Suprapubic skin (tissue), 4 donors: Measurements from ENCODE around the gene RBM33.

Experiments
- EP300 ChIP-seq: sonication (generic); formaldehyde crosslinking; IDR thresholded peaks from one replicate; pipeline ENCODE4 v1.6.1; 2017; ENCODE audit warnings: antibody characterized with exemption
- POLR2A ChIP-seq, 2 donors: fragments of 450-650 bp; IDR thresholded peaks; one replicate each; pipeline ENCODE4 v1.6.1; 2017; ENCODE audit warnings: antibody characterized with exemption in 2 of 2, mild to moderate bottlenecking in 2 of 2, moderate library complexity in 2 of 2
- POLR2AphosphoS5 ChIP-seq, 3 donors: sonication (generic); formaldehyde crosslinking; IDR thresholded peaks; one replicate each; pipeline ENCODE4 v1.6.1; 2017; ENCODE audit warnings: antibody characterized with exemption in 3 of 3
- TF ChIP-seq, protein P1 (sequence below), 2 donors: fragments of 200-600 bp in 1 of 2; fragments of 450-650 bp in 1 of 2; sonication (generic) in 1 of 2; IDR thresholded peaks; one replicate each; pipeline ENCODE4 v1.5.1; 2016 to 2019; ENCODE audit warnings: antibody characterized with exemption in 2 of 2, mild to moderate bottlenecking in 1 of 2, moderate library complexity in 1 of 2

DNA sequence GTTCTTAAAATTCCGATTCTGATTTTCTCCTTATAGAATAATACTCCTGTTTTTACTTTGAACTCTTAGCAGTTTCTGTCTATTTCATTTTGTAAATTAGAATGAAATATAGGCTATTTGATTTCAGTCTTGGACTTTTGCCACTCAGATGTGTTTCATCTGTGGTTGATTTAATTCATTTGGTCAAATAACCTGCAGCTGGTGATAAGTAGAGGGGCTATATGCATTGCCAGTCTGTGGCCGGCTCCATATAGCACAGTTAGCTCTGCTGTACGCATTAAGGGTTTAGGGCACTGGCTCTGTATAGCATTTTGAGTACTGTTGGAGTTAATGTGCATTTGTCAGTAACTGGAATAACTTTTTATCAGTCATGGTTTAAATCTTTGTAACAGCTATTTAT, 35.7 kb downstream of the RBM33 start:
- TF ChIP-seq, protein P1, sequence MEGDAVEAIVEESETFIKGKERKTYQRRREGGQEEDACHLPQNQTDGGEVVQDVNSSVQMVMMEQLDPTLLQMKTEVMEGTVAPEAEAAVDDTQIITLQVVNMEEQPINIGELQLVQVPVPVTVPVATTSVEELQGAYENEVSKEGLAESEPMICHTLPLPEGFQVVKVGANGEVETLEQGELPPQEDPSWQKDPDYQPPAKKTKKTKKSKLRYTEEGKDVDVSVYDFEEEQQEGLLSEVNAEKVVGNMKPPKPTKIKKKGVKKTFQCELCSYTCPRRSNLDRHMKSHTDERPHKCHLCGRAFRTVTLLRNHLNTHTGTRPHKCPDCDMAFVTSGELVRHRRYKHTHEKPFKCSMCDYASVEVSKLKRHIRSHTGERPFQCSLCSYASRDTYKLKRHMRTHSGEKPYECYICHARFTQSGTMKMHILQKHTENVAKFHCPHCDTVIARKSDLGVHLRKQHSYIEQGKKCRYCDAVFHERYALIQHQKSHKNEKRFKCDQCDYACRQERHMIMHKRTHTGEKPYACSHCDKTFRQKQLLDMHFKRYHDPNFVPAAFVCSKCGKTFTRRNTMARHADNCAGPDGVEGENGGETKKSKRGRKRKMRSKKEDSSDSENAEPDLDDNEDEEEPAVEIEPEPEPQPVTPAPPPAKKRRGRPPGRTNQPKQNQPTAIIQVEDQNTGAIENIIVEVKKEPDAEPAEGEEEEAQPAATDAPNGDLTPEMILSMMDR (IDR thresholded peaks at IDR 0.05): no peak
- TF ChIP-seq POLR2A (IDR thresholded peaks at IDR 0.05) (no peak), EP300 (no peak), POLR2AphosphoS5 (IDR thresholded peaks at IDR 0.05) (no peak)
